Activated B cell treated with CpG ODN at 0.5 μM for 24 hours (primary cell): Measurements from ENCODE around the gene RAPGEF2. TPM values are rescaled to one million over a fixed set of nuclear protein-coding genes. Genes with fewer than 3 reads are reported as not detected.
"Not testable (repeated sequence)": the region's sequence is repeated elsewhere in the genome, so short reads cannot be mapped to it uniquely, and the experiment has no call there.

Experiments used
- ATAC-seq: fragments of 200-7000 bp; cut with Tn5 transposase; one replicate; pipeline ENCODE4 v1.10.0; 2021; ENCODE audit warnings: low read depth, mild to moderate bottlenecking, moderate library complexity
- CTCF ChIA-PET: fragments of 350-600 bp; sonication (Branson Sonifier 250); formaldehyde crosslinking; loops from one replicate; lab custom pipeline; 2021; ENCODE audit warnings: antibody characterized with exemption; lab: Charles Lee
- POLR2A ChIA-PET: fragments of 350-600 bp; sonication (Branson Sonifier 250); formaldehyde crosslinking; loops from one replicate; lab custom pipeline; 2021; ENCODE audit warnings: antibody characterized with exemption; lab: Charles Lee
- DNase-seq: peaks from one replicate; pipeline ENCODE4 v3.0.0; 2022
- H3K27ac Mint-ChIP-seq: one replicate; pipeline ENCODE4 v1.8.0; 2020; ENCODE audit warnings: mixed read lengths
- H3K27me3 Mint-ChIP-seq: one replicate; pipeline ENCODE4 v1.8.0; 2021; ENCODE audit warnings: mixed read lengths
- H3K36me3 Mint-ChIP-seq: one replicate; pipeline ENCODE4 v1.8.0; 2021; ENCODE audit warnings: low read depth, mixed read lengths
- H3K4me1 Mint-ChIP-seq: one replicate; pipeline ENCODE4 v1.8.0; 2021; ENCODE audit warnings: mixed read lengths
- H3K4me3 Mint-ChIP-seq: one replicate; pipeline ENCODE4 v1.8.0; 2020; ENCODE audit warnings: mild to moderate bottlenecking, mixed read lengths
- H3K9me3 Mint-ChIP-seq: one replicate; pipeline ENCODE4 v1.8.0; 2020; ENCODE audit warnings: mixed read lengths
- intact Hi-C: fragments of 100-400 bp; cut with micrococcal nuclease; formaldehyde crosslinking; loops from one replicate; pipeline ENCODE4 v1.15.1; 2024
- total RNA-seq: library from RNA; stranded (reverse); gene quantifications from 2 replicates; pipeline ENCODE4 v1.2.3, GENCODE V29; 2022
- TF ChIP-seq, protein P1 (sequence below): fragments of 200-600 bp; IDR thresholded peaks from one replicate; pipeline ENCODE4 v1.8.0; 2022; ENCODE audit warnings: antibody characterized with exemption, mild to moderate bottlenecking

The RAPGEF2 gene
- total RNA-seq, 1 donor from 2014 or later = 22.9 TPM

DNA sequence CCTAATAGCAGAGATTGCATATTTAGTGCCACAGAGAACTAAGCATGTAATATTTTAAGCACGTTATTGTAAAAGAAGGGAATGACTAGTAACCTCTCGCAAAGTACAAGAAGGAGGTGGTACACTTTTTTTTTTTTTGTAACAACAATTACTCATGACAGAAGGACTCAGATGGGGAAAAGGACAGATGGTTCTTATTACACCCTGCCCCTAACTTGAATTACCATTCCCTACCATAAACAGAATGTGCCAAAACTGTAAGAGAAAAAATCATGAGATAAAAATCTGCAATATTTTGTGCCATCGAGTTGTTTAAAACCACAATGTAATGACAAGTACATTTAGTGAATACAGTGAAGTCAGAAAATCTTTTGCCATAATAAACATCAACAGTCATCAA, 33.0 kb upstream of the RAPGEF2 start:
- no peak for ATAC-seq
- TF ChIP-seq, protein P1, sequence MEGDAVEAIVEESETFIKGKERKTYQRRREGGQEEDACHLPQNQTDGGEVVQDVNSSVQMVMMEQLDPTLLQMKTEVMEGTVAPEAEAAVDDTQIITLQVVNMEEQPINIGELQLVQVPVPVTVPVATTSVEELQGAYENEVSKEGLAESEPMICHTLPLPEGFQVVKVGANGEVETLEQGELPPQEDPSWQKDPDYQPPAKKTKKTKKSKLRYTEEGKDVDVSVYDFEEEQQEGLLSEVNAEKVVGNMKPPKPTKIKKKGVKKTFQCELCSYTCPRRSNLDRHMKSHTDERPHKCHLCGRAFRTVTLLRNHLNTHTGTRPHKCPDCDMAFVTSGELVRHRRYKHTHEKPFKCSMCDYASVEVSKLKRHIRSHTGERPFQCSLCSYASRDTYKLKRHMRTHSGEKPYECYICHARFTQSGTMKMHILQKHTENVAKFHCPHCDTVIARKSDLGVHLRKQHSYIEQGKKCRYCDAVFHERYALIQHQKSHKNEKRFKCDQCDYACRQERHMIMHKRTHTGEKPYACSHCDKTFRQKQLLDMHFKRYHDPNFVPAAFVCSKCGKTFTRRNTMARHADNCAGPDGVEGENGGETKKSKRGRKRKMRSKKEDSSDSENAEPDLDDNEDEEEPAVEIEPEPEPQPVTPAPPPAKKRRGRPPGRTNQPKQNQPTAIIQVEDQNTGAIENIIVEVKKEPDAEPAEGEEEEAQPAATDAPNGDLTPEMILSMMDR = no peak
- H3K36me3 Mint-ChIP-seq = no peaks in the 10 kb centered on the region
- no peak overlapping the region for H3K4me3 Mint-ChIP-seq
- H3K9me3 Mint-ChIP-seq = no peaks in the 10 kb centered on the region
- DNase-seq = no peak
- CTCF ChIA-PET = no interaction called here
- POLR2A ChIA-PET = no interaction called here
- H3K27ac Mint-ChIP-seq = no peak overlapping the region
- H3K4me1 Mint-ChIP-seq = no peaks in the 10 kb centered on the region
- intact Hi-C loops = no loop called here
- peaks cover 4% of the 10 kb centered on the region for H3K27me3 Mint-ChIP-seq

DNA sequence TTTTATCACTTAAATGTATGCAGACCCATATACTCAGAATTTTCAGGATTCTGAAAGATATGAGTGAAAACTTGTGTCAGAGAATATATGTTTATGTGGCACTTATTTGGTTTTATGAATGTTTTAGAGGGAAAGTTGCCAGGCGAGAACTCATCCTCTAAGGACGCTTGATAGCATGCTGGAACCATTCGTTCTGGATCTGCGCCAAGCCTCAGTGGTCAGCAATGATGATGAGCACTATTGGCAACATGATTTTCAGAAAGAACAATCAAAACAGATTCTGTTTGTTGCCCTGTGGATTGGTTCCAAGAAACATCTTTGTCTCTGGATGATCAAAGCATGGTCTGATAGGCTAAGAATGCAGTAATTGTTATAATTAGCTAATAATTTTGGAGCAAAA, 32.1 kb upstream of the RAPGEF2 start:
- Mint-ChIP-seq H3K36me3 (no peaks in the 10 kb centered on the region), H3K9me3 (no peaks in the 10 kb centered on the region), H3K4me1 (peaks cover 5% of the 10 kb centered on the region), H3K4me3 (no peak overlapping the region), H3K27me3 (no peaks in the 10 kb centered on the region), H3K27ac (no peak overlapping the region)
- ChIA-PET POLR2A (no interaction called here), CTCF (no interaction called here)
- DNase-seq (no peak), ATAC-seq (no peak)
- intact Hi-C loops = no loop called here
- TF ChIP-seq, protein P1 = no peak

DNA sequence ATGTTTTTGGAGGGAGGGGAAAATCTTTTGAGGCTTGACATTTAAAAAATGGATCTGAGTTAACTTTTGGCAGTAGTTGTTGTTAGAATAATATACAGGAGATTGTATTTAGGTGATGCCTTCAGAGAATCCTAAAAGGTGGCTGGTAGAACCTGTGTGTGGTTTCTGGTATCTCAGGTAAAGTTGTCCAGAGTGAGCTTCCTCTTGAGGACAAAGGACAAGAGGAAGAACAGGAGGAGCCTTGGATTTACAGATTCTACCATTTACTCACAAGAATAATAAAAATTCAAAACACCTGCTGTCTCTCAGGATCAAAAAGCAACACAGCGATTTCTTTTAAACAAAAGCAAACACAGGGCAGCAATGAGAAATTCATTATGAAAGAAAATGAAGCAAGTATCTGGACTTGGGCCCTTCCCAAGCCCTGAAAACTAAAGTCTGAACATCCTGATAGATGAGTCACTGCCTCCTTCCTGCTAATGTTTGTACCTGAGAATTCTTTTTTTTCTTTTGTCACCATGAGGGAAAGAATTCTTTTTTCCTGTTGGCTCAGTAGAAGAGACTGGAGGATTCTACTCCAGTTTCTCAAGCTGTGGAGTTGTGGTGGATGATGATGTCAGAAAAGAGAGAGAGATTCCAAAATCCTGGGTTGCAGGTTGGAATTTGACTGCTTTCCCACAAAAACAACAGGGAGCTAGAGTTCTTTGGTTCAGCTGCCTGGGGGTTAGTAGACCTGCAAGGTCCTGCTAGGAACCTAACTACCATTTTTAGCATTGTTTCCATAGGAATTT, 31.5 kb upstream of the RAPGEF2 start:
- Mint-ChIP-seq H3K9me3 (no peaks in the 10 kb centered on the region), H3K36me3 (no peaks in the 10 kb centered on the region), H3K27me3 (no peaks in the 10 kb centered on the region), H3K27ac (no peak overlapping the region), H3K4me3 (no peak overlapping the region), H3K4me1 (peaks cover 8% of the 10 kb centered on the region)
- no peak for DNase-seq
- ATAC-seq = no peak
- intact Hi-C loops = no loop called here
- ChIA-PET POLR2A (interaction anchor here (0.9 kb wide), 1 partner anchor 54 kb away, joined by 11 read pairs; no protein-coding TSS in a partner anchor), CTCF (no interaction called here)
- TF ChIP-seq, protein P1 = no peak

DNA sequence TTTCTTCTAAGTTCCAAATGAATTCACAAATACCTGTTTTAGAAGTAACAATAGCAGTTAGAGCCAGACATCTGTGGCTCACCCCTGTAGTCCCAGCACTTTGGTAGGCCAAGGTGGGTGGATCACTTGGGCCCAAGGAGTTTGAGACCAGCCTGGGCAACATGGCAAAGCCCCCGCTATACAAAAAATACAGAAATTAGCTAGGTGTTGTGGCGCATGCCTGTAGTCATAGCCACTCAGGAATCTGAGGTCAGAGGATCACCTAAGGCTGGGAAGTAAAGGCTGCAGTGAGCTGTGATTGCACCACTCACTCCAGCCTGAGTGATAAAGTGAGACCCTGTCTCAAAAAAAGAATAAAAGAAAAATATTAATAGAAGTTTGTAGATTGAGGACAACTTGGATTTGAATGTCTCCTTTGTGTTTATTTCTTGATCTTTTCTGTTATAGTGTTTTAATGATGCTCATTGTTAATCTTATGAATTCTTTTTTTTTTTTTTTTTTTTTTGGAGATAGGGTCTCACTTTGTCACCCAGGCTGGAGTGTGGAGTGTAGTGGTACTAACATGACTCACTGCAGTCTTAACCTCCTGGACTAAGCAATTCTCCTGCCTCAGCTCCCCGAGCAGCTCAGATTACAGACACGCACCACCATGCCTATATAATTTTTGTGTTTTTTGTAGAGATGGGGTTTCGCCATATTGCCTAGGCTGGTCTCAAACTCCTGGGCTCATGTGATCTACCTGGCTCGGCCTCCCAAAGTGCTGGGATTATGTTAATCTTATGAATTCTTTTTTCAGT, 30.7 kb upstream of the RAPGEF2 start:
- TF ChIP-seq, protein P1 = no peak
- ChIA-PET POLR2A (interaction anchor here (0.9 kb wide), 1 partner anchor 55 kb away, joined by 11 read pairs; no protein-coding TSS in a partner anchor), CTCF (no interaction called here)
- Mint-ChIP-seq H3K36me3 (no peaks in the 10 kb centered on the region), H3K4me3 (no peak overlapping the region), H3K27me3 (no peaks in the 10 kb centered on the region), H3K9me3 (no peaks in the 10 kb centered on the region), H3K4me1 (peaks cover 9% of the 10 kb centered on the region), H3K27ac (no peak overlapping the region)
- ATAC-seq (no peak), DNase-seq (no peak)
- intact Hi-C loops = no loop called here

DNA sequence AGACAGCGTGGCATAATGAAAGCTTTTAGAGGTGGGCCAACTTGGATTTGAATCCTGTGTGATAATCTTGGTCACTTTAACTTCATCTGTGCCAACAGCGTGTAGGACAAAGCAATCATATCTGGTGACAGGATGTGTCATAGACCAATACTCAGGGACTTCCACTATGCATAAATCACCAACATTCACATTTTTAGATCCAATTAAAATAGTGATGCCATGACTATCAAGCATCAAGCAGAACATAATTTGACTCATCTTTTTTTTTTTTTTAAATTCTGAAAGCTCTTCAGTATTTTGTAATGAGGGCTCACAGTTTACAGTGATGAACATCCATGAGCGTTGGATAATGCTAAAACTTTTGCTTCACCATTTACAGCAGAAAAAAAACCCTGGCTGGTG, 27.3 kb upstream of the RAPGEF2 start:
- Mint-ChIP-seq H3K27me3 (no peaks in the 10 kb centered on the region), H3K9me3 (no peaks in the 10 kb centered on the region), H3K36me3 (no peaks in the 10 kb centered on the region), H3K4me1 (peaks cover 23% of the 10 kb centered on the region), H3K27ac (no peak overlapping the region), H3K4me3 (no peak overlapping the region)
- ATAC-seq (no peak), DNase-seq (no peak)
- intact Hi-C loops = no loop called here
- TF ChIP-seq, protein P1 = no peak
- CTCF ChIA-PET = no interaction called here
- POLR2A ChIA-PET = no interaction called here

DNA sequence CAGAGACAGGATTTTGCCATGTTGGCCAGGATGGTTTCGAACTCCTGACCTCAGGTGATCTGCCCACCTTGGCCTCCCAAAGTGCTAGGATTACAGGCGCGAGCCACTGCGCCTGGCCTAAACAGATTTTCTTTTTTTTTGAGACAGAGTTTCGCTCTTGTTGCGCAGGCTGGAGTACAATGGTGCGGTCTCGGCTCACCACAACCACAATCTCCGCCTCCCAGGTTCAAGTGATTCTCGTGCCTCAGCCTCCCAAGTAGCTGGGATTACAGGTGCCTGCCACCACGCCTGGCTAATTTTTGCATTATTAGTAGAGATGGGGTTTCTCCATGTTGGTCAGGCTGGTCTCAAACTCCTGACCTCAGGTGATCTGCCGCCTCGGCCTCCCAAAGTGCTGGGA, 25.9 kb upstream of the RAPGEF2 start:
- POLR2A ChIA-PET = interaction anchor here (0.5 to 1.0 kb wide), 2 partner anchors 25 to 385 kb away, joined by 3 to 9 read pairs; no protein-coding TSS in a partner anchor
- DNase-seq, H3K36me3 Mint-ChIP-seq, H3K4me3 Mint-ChIP-seq, H3K9me3 Mint-ChIP-seq, H3K27me3 Mint-ChIP-seq, ATAC-seq, H3K27ac Mint-ChIP-seq, CTCF ChIA-PET: not testable (repeated sequence)
- H3K4me1 Mint-ChIP-seq = peaks cover 23% of the 10 kb centered on the region
- intact Hi-C loops = loop anchor here (1.0 kb wide), 3 partner anchors 25 to 405 kb away; partner anchors contain the start of gene ETFDH
